ENCODE data around the gene UBR7.

Gene UBR7

DNA sequence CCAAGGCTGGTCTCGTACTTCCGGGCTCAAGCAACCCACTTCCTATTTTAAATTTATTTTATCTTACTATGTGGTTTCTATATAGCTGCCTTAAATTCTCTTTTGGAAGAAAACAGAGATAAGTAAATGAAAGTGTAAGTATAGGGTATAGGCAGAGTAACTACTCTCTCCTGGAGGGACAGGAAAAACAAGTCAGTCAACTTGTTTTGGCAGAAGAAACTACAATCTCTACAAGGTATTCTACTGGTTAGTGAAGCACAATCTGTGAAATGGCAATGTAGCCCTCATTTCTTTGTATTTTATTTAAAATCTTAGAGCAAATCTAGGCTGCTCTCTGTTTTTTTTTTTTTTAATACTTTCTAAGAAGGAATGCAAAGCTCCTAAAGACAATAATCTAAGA, 55.4 kb downstream of the UBR7 start:
- DNase-seq, result no peak

DNA sequence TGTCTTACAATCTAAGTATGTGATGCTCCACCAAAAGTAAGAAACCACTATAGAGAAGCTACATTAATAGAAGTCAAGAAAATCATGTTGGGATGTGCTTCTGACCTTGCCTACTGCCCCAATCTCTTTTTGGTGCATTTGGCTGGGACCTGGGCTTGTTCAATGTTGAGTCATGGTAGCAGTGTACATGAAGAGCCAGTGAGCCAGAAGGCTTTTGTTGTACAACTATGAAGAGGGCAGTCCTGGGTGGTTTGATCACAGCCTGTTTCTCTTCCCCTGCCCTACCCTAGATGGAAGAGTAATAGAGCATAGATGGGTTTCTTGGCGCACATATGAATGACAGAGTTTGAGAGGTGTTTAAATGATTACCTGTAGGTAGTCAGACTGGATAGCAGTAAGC, 56.4 kb downstream of the UBR7 start:
- no peak for DNase-seq

DNA sequence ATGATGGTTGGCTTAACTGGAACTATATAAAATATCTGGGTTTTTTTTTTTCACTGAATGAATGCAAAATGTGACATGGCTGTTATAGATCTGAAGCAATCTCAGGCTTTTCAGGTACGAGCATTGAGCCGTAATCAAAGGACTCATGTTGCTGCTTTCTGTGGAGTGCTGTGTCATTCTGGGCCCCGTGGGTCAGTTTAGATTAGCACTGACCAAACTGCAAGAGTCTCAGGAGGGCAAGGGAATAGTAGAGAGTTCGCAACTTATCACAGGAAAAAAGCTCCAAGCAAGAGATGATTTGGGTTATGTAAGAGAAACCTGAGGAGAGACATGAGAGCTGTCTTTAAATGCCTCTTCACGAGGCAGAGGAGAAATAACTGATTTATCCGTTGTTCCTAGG, 59.1 kb downstream of the UBR7 start:
- no peak for DNase-seq

DNA sequence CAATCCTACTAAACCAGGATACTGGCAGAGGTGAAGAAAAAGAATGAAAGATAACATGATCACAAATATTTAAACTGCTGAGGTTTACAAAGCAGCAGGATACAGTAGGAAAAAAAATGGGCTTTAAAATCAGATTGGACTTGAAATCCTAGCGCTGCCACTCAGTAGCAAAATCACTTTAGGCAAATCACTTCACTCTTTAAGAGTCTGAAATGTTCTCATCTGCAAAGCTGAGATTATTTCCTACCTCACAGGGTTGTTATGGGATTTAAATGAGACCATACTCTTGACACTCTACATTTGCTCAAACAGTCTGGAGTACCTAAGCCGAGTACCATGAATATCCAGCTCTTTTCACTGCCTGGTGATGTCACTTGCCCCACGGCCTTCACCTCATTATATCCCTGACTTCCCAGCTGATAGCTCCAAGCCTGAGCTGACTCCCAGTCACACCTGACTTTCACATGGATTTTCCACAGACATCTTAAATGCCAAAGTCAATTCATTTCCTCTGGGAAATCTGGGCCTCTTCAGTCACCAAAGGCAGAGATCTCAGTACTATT, 60.2 kb downstream of the UBR7 start:
- DNase-seq, result no peak

DNA sequence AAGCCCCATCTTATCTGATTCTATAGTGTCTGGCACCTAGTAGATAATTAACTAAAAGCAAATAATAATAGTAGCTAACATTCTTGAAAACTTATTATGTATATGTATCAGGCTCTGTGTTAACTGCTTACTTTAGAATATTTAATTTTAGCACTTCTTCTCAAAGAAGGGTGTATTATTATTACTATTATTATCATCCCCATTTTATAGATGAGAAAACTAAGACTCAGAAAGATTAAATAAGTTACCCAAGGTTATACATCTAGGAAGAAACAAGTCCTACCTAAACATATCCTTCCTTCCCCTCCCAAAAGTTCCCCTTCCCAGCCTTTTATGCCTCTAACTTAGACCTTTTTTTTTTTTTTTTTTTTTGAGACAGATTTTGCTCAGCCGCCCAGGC, 61.4 kb downstream of the UBR7 start:
- no peak for DNase-seq

DNA sequence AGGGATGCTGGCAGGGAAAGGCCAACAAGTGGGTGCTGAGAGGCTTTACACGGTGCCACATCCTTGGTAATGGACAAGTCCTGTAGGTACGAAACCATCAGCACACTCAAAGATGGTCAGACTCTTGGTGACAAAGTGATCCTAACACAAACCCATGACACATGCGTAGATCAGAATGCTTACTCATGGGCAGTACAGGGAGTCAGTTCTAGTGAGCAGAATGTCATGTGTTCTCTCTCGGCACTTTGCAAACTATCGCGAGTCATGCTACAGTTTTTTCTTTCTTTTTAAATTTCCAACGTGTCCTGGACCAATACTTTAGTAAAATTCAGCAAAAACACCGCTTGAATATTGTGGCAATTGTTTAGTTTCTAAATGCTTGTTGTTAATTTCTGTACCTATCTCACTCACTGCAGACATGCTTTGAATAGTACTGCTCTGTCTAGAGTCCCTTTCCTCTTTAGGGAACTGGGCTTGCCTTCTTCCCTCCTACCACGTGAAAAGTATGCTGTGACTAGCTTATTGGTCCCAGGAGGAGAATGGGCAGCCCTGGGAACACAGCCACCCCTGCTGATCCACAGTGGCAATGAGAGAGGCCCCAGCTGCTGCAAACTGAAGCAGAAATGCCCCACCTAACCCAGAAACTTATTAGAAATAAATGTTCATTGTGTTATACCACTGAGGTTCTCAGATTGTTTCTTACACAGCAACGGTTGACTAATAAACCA, 62.4 kb downstream of the UBR7 start:
- DNase-seq, result no peak

DNA sequence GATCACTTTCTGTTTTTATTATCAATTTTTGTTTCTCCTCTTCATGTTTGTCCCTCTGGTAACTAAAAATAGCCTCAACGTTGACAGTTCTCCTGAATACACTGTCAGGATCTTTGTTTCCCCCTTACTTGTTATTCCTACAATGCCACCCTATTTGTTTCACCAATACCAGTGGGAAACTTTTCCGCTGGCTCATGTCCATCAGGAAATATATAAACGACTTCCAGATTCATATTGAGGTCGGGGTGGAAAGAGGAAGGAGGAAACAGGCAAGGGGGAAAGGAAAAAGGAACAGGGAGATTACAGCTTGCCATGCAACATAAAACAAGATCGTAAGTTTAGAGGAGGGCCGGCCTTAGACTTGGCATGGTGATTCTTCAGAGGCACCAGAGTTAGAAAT, 64.1 kb downstream of the UBR7 start:
- DNase-seq, result no peak

DNA sequence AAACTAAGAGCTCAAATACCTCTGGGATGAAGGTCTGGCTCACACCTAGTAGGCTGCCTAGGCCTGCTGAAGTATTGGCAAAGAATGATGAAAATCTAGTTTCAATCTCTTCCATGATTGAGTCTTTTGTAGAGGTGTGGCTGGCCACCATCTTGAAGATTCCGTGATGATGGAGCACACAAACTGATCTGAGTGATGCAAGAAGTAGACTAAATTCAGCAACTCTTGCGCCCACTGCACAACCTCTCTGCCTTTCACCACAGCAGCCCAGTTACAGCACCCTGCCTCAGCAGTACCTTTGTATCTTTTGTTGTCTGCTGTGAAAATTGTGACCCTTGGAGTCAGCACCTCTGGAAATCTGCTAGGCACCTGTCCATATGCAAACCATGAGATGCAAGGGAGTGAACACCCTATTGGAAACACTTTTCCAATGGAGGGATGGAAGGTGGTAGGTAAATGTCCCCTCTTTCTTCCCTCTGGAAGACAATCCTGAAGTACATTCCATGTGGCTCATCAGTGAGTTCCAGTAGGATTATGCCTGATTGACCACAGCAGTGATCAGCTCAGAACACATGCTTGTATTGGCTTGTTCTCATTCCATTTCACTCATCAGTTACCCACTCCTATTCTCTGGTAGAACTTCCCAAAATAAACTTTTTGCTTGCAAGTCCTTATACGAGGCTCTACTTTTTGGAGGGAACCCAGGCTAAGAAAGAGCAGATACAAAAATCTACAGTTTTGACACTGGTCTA, 67.2 kb downstream of the UBR7 start:
- no peak for DNase-seq

DNA sequence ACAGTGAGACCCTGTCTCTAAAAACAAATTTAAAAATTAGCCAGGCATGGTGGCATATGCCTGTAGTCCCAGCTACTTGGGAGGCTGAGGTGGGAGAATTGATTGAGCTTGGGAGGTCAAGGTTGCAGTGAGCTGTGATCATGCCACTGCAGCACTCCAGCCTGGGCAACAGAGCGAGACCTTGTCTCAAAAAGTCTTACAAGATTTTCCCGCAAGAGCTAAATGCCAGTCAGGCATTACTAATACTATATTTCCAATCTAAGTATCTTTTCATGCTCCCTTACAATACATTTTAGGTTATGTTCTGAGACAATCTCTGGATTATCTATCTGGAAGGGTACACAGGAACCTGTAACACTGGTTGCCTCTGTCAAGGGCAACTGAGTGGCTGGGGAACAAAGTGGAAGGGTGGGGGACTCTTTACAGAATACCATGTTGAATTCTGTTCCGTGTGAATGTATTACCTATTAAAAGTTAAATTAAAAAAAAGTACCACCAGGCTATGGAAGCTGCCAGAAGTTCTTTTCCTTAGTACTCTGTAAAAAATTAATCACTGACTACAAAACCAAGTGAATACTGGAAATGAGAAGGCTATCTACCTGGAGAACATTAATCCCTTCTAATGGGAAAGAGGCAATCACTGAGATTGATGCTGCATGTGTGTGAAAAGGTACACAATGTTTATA, 69.1 kb downstream of the UBR7 start:
- no peak for DNase-seq

All from NCI-H2171 (cell line).